Parathyroid adenoma (tissue), 2 donors: ENCODE data around the gene GRIA1.

Experiments
- H2AFZ ChIP-seq: fragments of 300-600 bp; sonication (generic); one replicate; pipeline ENCODE4 v1.7.0; 2017; ENCODE audit warnings: antibody characterized with exemption, mild to moderate bottlenecking
- H3K27ac ChIP-seq: fragments of 300-600 bp; sonication (generic); one replicate; pipeline ENCODE4 v1.7.0; 2017
- H3K27me3 ChIP-seq: fragments of 300-600 bp; sonication (generic); one replicate; pipeline ENCODE4 v1.7.0; 2017; ENCODE audit warnings: low read length; ENCODE audit not compliant: control insufficient read depth, insufficient read depth
- H3K36me3 ChIP-seq: fragments of 300-600 bp; sonication (generic); one replicate; pipeline ENCODE4 v1.7.0; 2017; ENCODE audit warnings: low read length; ENCODE audit not compliant: control insufficient read depth, insufficient read depth
- H3K4me1 ChIP-seq: fragments of 300-600 bp; sonication (generic); one replicate; pipeline ENCODE4 v1.7.0; 2017; ENCODE audit warnings: control low read depth
- H3K4me2 ChIP-seq: fragments of 300-600 bp; sonication (generic); one replicate; pipeline ENCODE4 v1.7.0; 2017; ENCODE audit warnings: low read length
- H3K4me3 ChIP-seq: fragments of 300-600 bp; sonication (generic); one replicate; pipeline ENCODE4 v1.7.0; 2017; ENCODE audit warnings: low read depth, low read length
- H3K79me2 ChIP-seq: fragments of 300-600 bp; sonication (generic); one replicate; pipeline ENCODE4 v1.7.0; 2017; ENCODE audit warnings: control low read depth
- H3K9ac ChIP-seq: fragments of 300-600 bp; sonication (generic); one replicate; pipeline ENCODE4 v1.7.0; 2017; ENCODE audit warnings: mild to moderate bottlenecking
- H3K9me3 ChIP-seq: fragments of 300-600 bp; sonication (generic); one replicate; pipeline ENCODE4 v1.7.0; 2017; ENCODE audit warnings: low read length; ENCODE audit not compliant: control insufficient read depth
- CTCF ChIP-seq: fragments of 300-600 bp; sonication (generic); IDR thresholded peaks from one replicate; pipeline ENCODE4 v1.7.0; 2017; ENCODE audit warnings: antibody characterized with exemption, mild to moderate bottlenecking
- donor health status: primary hyperparathyroidism.

GRIA1 gene

DNA sequence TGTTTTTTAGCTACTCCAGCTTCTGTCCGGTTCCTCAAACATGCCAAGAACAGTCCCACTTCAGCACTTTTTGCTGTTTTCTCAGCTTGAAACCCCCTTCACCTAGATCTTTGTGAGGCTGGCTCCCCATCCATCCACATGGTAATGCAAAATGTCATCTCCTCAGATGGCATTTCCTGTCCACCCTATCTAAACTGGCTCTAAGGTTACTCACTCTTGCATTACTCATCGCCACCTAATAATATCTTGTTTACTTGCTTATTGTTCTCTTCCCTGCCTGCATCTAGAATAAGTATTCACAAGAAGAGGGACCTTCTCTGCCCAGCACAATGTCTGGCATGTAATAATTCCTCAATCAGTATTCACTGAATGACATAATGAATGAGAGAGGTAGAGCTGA lies 328.2 kb downstream of the GRIA1 start:
- no peaks in the 10 kb centered on the region for H3K79me2 ChIP-seq
- H3K27me3 ChIP-seq = no peaks in the 10 kb centered on the region
- H3K4me2 ChIP-seq = no peak overlapping the region
- no peaks in the 10 kb centered on the region for H3K9me3 ChIP-seq
- no peak for TF ChIP-seq CTCF
- no peak overlapping the region for H3K9ac ChIP-seq
- H3K27ac ChIP-seq = no peak overlapping the region
- H3K36me3 ChIP-seq = no peaks in the 10 kb centered on the region
- no peaks in the 10 kb centered on the region for H3K4me1 ChIP-seq
- no peak overlapping the region for H2AFZ ChIP-seq
- H3K4me3 ChIP-seq = no peak overlapping the region

- H3K9ac ChIP-seq = no peak overlapping the region
- H3K79me2 ChIP-seq = no peaks in the 10 kb centered on the region
- H3K9me3 ChIP-seq = no peaks in the 10 kb centered on the region
- H3K4me2 ChIP-seq = no peak overlapping the region
- no peaks in the 10 kb centered on the region for H3K36me3 ChIP-seq
- H2AFZ ChIP-seq = no peak overlapping the region
- no peak overlapping the region for H3K4me3 ChIP-seq
- H3K27ac ChIP-seq = no peak overlapping the region
- TF ChIP-seq CTCF = no peak
- H3K4me1 ChIP-seq = no peaks in the 10 kb centered on the region
- H3K27me3 ChIP-seq = no peaks in the 10 kb centered on the region
Measured at GRCh38 chr5:153823036-153823435, 332.6 kb downstream of the GRIA1 start.

GRCh38 chr5:153824909-153825308 lies 334.4 kb downstream of the GRIA1 start:
- H3K4me2 ChIP-seq = no peak overlapping the region
- H3K36me3 ChIP-seq = no peaks in the 10 kb centered on the region
- H3K4me1 ChIP-seq = no peaks in the 10 kb centered on the region
- H3K9me3 ChIP-seq = no peaks in the 10 kb centered on the region
- no peak overlapping the region for H2AFZ ChIP-seq
- no peak overlapping the region for H3K9ac ChIP-seq
- TF ChIP-seq CTCF = no peak
- no peak overlapping the region for H3K27ac ChIP-seq
- H3K4me3 ChIP-seq = no peak overlapping the region
- H3K79me2 ChIP-seq = no peaks in the 10 kb centered on the region
- no peaks in the 10 kb centered on the region for H3K27me3 ChIP-seq

DNA sequence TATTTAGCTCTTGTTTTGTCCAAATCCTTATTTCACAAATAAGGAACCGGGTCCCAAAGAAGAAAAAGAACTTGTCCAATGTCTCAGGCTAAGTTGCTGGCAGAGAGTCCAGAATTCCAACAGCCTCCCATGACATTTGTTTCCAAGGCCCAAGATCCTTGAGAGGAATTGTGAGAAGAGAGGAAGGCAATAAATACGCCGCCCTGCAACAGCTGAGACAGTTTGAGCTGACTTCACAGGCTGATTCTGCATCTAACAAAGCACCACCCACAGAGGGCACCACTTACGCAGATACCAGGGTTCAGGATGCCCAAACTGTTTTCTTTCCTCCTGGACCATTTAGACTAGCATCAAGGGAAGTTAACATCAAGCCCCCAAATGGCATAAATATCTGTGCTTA lies 336.9 kb downstream of the GRIA1 start:
- H2AFZ ChIP-seq = no peak overlapping the region

More for the DNA sequence above, 336.9 kb downstream of the GRIA1 start:
- Histone ChIP-seq H3K4me2 (no peak overlapping the region), H3K36me3 (no peaks in the 10 kb centered on the region), H3K79me2 (no peaks in the 10 kb centered on the region), H3K4me1 (no peaks in the 10 kb centered on the region), H3K27ac (no peak overlapping the region), H3K27me3 (no peaks in the 10 kb centered on the region), H3K9ac (no peak overlapping the region), H3K9me3 (no peaks in the 10 kb centered on the region), H3K4me3 (no peak overlapping the region)
- TF ChIP-seq CTCF = no peak
